NCI-H146 (cell line): ENCODE data around the gene CDH13.

Source experiments
- DNase-seq: peaks from one replicate; lab custom pipeline; 2025; lab: John Stamatoyannopoulos, UW

CDH13 gene

GRCh38 chr16:83439412-83439811, 812.6 kb downstream of the CDH13 start:
- no peak for DNase-seq

- no peak for DNase-seq
Observed at GRCh38 chr16:83441517-83441916, 814.7 kb downstream of the CDH13 start.

GRCh38 chr16:83443972-83444371, 817.2 kb downstream of the CDH13 start:
- no peak for DNase-seq

GRCh38 chr16:83447560-83447959, 820.8 kb downstream of the CDH13 start:
- DNase-seq = no peak

- no peak for DNase-seq
Observed at GRCh38 chr16:83449861-83450260, 823.1 kb downstream of the CDH13 start.

- DNase-seq = no peak
Observed at GRCh38 chr16:83453977-83454376, 827.2 kb downstream of the CDH13 start.

- DNase-seq = no peak
Observed at GRCh38 chr16:83455716-83456115, 828.9 kb downstream of the CDH13 start.

- no peak for DNase-seq
Observed at GRCh38 chr16:83456934-83457333, 830.2 kb downstream of the CDH13 start.

- no peak for DNase-seq
Observed at GRCh38 chr16:83458612-83459011, 831.8 kb downstream of the CDH13 start.

GRCh38 chr16:83464991-83465390, 838.2 kb downstream of the CDH13 start:
- DNase-seq = no peak

GRCh38 chr16:83470416-83470815, 843.6 kb downstream of the CDH13 start:
- no peak for DNase-seq

GRCh38 chr16:83472776-83473501, 846.2 kb downstream of the CDH13 start:
- DNase-seq = no peak

- DNase-seq = no peak
Observed at GRCh38 chr16:83473926-83474650, 847.3 kb downstream of the CDH13 start.

GRCh38 chr16:83475108-83475507, 848.3 kb downstream of the CDH13 start:
- DNase-seq = no peak

- no peak for DNase-seq
Observed at GRCh38 chr16:83481589-83481988, 854.8 kb downstream of the CDH13 start.

- DNase-seq = no peak
Observed at GRCh38 chr16:83482545-83483162, 855.9 kb downstream of the CDH13 start.

GRCh38 chr16:83490073-83490472, 863.3 kb downstream of the CDH13 start:
- DNase-seq = no peak

GRCh38 chr16:83494459-83494858, 867.7 kb downstream of the CDH13 start:
- no peak for DNase-seq

- DNase-seq = no peak
Observed at GRCh38 chr16:83501481-83501880, 874.7 kb downstream of the CDH13 start.

- no peak for DNase-seq
Observed at GRCh38 chr16:83508295-83508694, 881.5 kb downstream of the CDH13 start.

GRCh38 chr16:83509316-83509715, 882.5 kb downstream of the CDH13 start:
- no peak for DNase-seq

- no peak for DNase-seq
Observed at GRCh38 chr16:83510906-83511305, 884.1 kb downstream of the CDH13 start.
